MM.1S (cell line): ENCODE measurements around the gene PDE2A.

Source experiments
- EZH2 ChIP-seq: fragments of 300-600 bp; sonication (generic); optimal IDR thresholded peaks from 2 replicates; pipeline ENCODE3; 2017; ENCODE audit warnings: low read depth, mild to moderate bottlenecking, antibody characterized with exemption, low read length, mixed read lengths
- EZH2phosphoT487 ChIP-seq: fragments of 300-600 bp; sonication (generic); IDR thresholded peaks from 2 replicates; pipeline ENCODE4 v1.6.1; 2018; ENCODE audit warnings: antibody characterized with exemption, low read length
- TF ChIP-seq, protein P1 (sequence below): fragments of 300-600 bp; sonication (generic); IDR thresholded peaks from 2 replicates; pipeline ENCODE4 v1.5.1; 2016; ENCODE audit warnings: antibody characterized with exemption, low read length, mixed read lengths

DNA sequence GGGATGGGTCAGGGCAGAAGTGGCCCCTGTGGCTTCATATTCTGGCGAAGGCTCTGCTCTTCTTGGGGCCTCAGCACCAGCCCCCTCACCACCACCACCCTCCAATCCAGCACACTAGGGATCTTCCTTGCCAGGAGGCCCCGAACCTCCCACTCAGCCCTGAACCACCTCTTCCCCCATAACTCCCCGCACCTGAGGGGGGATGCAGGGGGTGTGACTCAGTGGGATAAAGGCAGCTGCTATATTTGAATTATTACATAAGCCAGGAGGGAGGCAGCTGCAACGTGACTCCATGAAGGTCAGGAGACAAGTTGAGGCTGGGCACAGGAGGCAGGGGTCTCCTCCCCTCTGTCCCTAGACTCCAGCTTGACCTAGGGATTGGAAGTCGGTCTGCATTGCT, 5.6 kb upstream of the PDE2A start:
- TF ChIP-seq, protein P1, sequence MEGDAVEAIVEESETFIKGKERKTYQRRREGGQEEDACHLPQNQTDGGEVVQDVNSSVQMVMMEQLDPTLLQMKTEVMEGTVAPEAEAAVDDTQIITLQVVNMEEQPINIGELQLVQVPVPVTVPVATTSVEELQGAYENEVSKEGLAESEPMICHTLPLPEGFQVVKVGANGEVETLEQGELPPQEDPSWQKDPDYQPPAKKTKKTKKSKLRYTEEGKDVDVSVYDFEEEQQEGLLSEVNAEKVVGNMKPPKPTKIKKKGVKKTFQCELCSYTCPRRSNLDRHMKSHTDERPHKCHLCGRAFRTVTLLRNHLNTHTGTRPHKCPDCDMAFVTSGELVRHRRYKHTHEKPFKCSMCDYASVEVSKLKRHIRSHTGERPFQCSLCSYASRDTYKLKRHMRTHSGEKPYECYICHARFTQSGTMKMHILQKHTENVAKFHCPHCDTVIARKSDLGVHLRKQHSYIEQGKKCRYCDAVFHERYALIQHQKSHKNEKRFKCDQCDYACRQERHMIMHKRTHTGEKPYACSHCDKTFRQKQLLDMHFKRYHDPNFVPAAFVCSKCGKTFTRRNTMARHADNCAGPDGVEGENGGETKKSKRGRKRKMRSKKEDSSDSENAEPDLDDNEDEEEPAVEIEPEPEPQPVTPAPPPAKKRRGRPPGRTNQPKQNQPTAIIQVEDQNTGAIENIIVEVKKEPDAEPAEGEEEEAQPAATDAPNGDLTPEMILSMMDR, result no peak
- TF ChIP-seq EZH2 (no peak), EZH2phosphoT487 (no peak)
